GM12878 (cell line): Measurements from ENCODE around the gene KANTR.
A peak's percentile ranks its signal among the peaks of the same experiment; 100 is the strongest.

Experiments used
- CREM ChIP-seq: IDR thresholded peaks from 2 replicates; pipeline ENCODE4 v1.6.1; 2014; ENCODE audit warnings: antibody characterized with exemption, low read depth
- CTCF ChIP-seq, 3 experiments: IDR thresholded peaks in 2 of 3; conservative IDR thresholded peaks in 1 of 3; 2 replicates each; pipeline ENCODE4 v1.5.1; 2011; ENCODE audit warnings: low read depth in 3 of 3, low read length in 3 of 3, mild to moderate bottlenecking in 3 of 3, control low read depth in 2 of 3, moderate library complexity in 2 of 3, inconsistent platforms in 1 of 3, mixed read lengths in 1 of 3; ENCODE audit not compliant: control insufficient read depth in 2 of 3, insufficient read depth in 1 of 3; ENCODE audit errors: extremely low read depth in 1 of 3
- EP300 ChIP-seq, 2 experiments: fragments of 150-350 bp in 1 of 2; IDR thresholded peaks; 2 replicates each; pipeline ENCODE4 v1.6.1; 2011 to 2012; ENCODE audit warnings: low read depth in 2 of 2, low read length in 2 of 2, borderline replicate concordance in 1 of 2, improper control_type of control experiment in 1 of 2, inconsistent platforms in 1 of 2; ENCODE audit not compliant: control insufficient read depth in 1 of 2
- NFXL1 ChIP-seq: fragments of 450-650 bp; IDR thresholded peaks from 2 replicates; pipeline ENCODE4 v1.6.1; 2017; ENCODE audit warnings: antibody characterized with exemption, mild to moderate bottlenecking, borderline replicate concordance
- RFX5 ChIP-seq: IDR thresholded peaks from 2 replicates; pipeline ENCODE4 v1.6.1; 2011; ENCODE audit warnings: low read depth, low read length, improper control_type of control experiment

GRCh38 chrX:53071604-53072417 lies 22.1 kb upstream of the KANTR start:
- TF ChIP-seq CTCF (IDR thresholded peaks at IDR 0.05 in 2 of 3, conservative IDR thresholded peaks at IDR 0.05 in 1 of 3; ENCODE audit: control insufficient read depth in 2 of 3, extremely low read depth in 1 of 3, insufficient read depth in 1 of 3, low read depth in 3 of 3, low read length in 3 of 3) (peak; percentile 68 to 85 (median 77)), EP300 (IDR thresholded peaks at IDR 0.05; ENCODE audit: borderline replicate concordance in 1 of 2, control insufficient read depth in 1 of 2, low read depth in 2 of 2, low read length in 2 of 2) (no peak), NFXL1 (no peak), RFX5 (no peak), CREM (no peak)
